AG04450 (cell line): ENCODE results near the gene MCF2L. TPM values are rescaled to one million over a fixed set of nuclear protein-coding genes. Genes with fewer than 3 reads are reported as not detected.

Experiments
- CTCF ChIA-PET: fragments of 300-600, 350-600 bp; formaldehyde crosslinking; extraction: SDS; loops from one replicate; lab custom pipeline; 2022; ENCODE audit warnings: antibody characterized with exemption, inconsistent platforms; lab: Charles Lee
- POLR2A ChIA-PET: fragments of 350-600 bp; formaldehyde crosslinking; extraction: SDS; loops from one replicate; lab custom pipeline; 2021; ENCODE audit warnings: antibody characterized with exemption, inconsistent platforms; lab: Yijun Ruan, JAX
- DNase-seq: peaks from one replicate; pipeline ENCODE4 v3.0.0-alpha.2; 2011; ENCODE audit warnings: low read depth, low spot score
- H3K27ac ChIP-seq: one replicate; pipeline ENCODE4 v1.5.1; 2012; ENCODE audit warnings: low read depth, low read length, control low read depth
- H3K27me3 ChIP-seq: one replicate; pipeline ENCODE4 v1.6.0; 2012; ENCODE audit warnings: low read length; ENCODE audit not compliant: control insufficient read depth, insufficient read depth
- H3K4me3 ChIP-seq: 2 replicates; pipeline ENCODE4 v1.5.1; 2011; ENCODE audit warnings: mild to moderate bottlenecking, low read depth, low read length, control low read depth
- H3K9me3 ChIP-seq: 2 replicates; pipeline ENCODE4 v1.5.1; 2012; ENCODE audit warnings: low read length; ENCODE audit not compliant: control insufficient read depth, insufficient read depth
- CTCF ChIP-seq: IDR thresholded peaks from 2 replicates; pipeline ENCODE4 v1.5.1; 2011; ENCODE audit warnings: low read depth, low read length, control low read depth, inconsistent platforms
- polyA plus RNA-seq: library from polyadenylated mRNA; depleted of rRNA; stranded (reverse); fragments of >200 nt; gene quantifications from 2 replicates; pipeline ENCODE4 v1.2.3, GENCODE V29; 2011

Gene MCF2L
- polyA plus RNA-seq, 1 experiment = 0.04 TPM

DNA sequence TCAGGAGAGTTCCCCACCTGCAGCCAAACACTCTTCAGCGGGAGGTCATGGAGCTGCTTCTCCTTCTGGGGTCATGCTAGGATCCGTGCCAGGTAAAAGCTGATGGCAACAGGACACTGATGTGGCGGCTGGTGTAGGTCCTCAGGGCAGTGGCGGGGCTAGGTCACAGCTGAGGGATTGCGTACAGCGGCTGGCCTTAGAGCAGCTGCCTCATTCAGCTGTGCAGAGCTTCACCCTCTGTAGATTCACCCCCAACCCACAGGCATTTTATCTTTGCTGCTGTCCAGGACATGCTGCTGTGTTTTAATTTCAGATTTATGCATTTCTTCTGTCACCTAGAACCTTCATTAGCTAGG, 2.3 kb downstream of the MCF2L start:
- no peak for TF ChIP-seq CTCF
- Histone ChIP-seq H3K27ac (no peak overlapping the region), H3K4me3 (no peak overlapping the region), H3K27me3 (peaks cover 52% of the 10 kb centered on the region), H3K9me3 (peaks cover 13% of the 10 kb centered on the region)
- CTCF ChIA-PET = no interaction called here
- DNase-seq = no peak
- POLR2A ChIA-PET = no interaction called here

DNA sequence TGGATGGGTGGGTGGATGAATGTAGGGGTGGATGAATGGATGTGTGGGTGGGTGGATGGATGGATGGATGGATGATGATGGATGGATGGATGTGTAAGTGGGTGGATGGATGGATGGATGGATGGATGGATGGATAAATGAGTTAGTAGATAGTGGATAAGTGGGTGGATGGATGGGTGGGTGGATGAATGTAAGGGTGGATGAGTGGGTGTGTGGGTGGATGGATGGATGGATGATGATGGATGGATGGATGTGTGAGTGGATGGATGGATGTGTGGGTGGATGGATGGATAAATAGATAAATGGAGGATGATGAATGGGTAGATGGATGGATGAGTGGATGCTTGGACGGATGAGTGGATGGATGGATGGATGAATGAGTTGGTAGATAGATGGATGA, 3.2 kb downstream of the MCF2L start:
- Histone ChIP-seq H3K27me3 (peaks cover 50% of the 10 kb centered on the region), H3K4me3 (no peak overlapping the region), H3K9me3 (peaks cover 13% of the 10 kb centered on the region), H3K27ac (no peak overlapping the region)
- DNase-seq = no peak
- POLR2A ChIA-PET = no interaction called here
- no peak for TF ChIP-seq CTCF
- CTCF ChIA-PET = no interaction called here

- no peak for TF ChIP-seq CTCF
- DNase-seq = no peak
- CTCF ChIA-PET = no interaction called here
- POLR2A ChIA-PET = no interaction called here
- no peak overlapping the region for H3K27ac ChIP-seq
- H3K4me3 ChIP-seq = no peak overlapping the region
- H3K9me3 ChIP-seq = peaks cover 13% of the 10 kb centered on the region
- H3K27me3 ChIP-seq = peaks cover 46% of the 10 kb centered on the region
Measured at GRCh38 chr13:112972867-112973576, 4.0 kb downstream of the MCF2L start.

- no peak for TF ChIP-seq CTCF
- ChIA-PET POLR2A (no interaction called here), CTCF (no interaction called here)
- no peak for DNase-seq
- Histone ChIP-seq H3K27me3 (peaks cover 46% of the 10 kb centered on the region), H3K4me3 (no peak overlapping the region), H3K27ac (no peak overlapping the region), H3K9me3 (peaks cover 13% of the 10 kb centered on the region)
Measured at GRCh38 chr13:112973577-112973951, 4.5 kb downstream of the MCF2L start.

- no peak for DNase-seq
- H3K27me3 ChIP-seq = peaks cover 48% of the 10 kb centered on the region
- H3K4me3 ChIP-seq = no peak overlapping the region
- H3K9me3 ChIP-seq = peaks cover 13% of the 10 kb centered on the region
- ChIA-PET CTCF (no interaction called here), POLR2A (no interaction called here)
- no peak overlapping the region for H3K27ac ChIP-seq
- no peak for TF ChIP-seq CTCF
Measured at GRCh38 chr13:112974125-112974524, 5.1 kb downstream of the MCF2L start.
